Stimulated activated CD4-positive, alpha-beta T cell treated with anti-CD3 and anti-CD28 coated beads, TNF-alpha, amount 100 ng/mL, for 48 hours (primary cell): Measurements from ENCODE around the gene GPR157.
A peak's percentile ranks its signal among the peaks of the same experiment; 100 is the strongest.
"Not testable (repeated sequence)": the region's sequence is repeated elsewhere in the genome, so short reads cannot be mapped to it uniquely, and the experiment has no call there.

Experiments used
- DNase-seq, 3 donors: peaks; one replicate each; pipeline ENCODE4 v3.0.0-alpha.2; 2020; ENCODE audit warnings: low read depth in 3 of 3

GPR157 gene

GRCh38 chr1:9128520-9129265, at the start of gene GPR157:
Gene GPR157 (minus strand): TSS chr1:9129102. CDS start chr1:9129027, 75 bp downstream.
- DNase-seq, result peak; percentile 61 to 87 (median 67)

GRCh38 chr1:9174762-9175161, 45.9 kb upstream of the GPR157 start:
- DNase-seq, result no peak

- no peak for DNase-seq
Observed at GRCh38 chr1:9174243-9174642, 45.3 kb upstream of the GPR157 start.

GRCh38 chr1:9169601-9170137, 40.8 kb upstream of the GPR157 start:
- DNase-seq, result no peak

GRCh38 chr1:9167638-9168037, 38.7 kb upstream of the GPR157 start:
- DNase-seq, result no peak

- DNase-seq, result no peak
Observed at GRCh38 chr1:9166289-9167235, 37.7 kb upstream of the GPR157 start.

GRCh38 chr1:9165396-9165795, 36.5 kb upstream of the GPR157 start:
- DNase-seq, result no peak

- no peak for DNase-seq
Observed at GRCh38 chr1:9164919-9165318, 36.0 kb upstream of the GPR157 start.

GRCh38 chr1:9164532-9164900, 35.6 kb upstream of the GPR157 start:
- no peak for DNase-seq

- DNase-seq, result no peak
Observed at GRCh38 chr1:9161963-9162362, 33.1 kb upstream of the GPR157 start.

- DNase-seq, result no peak
Observed at GRCh38 chr1:9161342-9161741, 32.4 kb upstream of the GPR157 start.

GRCh38 chr1:9160079-9160717, 31.3 kb upstream of the GPR157 start:
- DNase-seq, result no peak

- no peak for DNase-seq
Observed at GRCh38 chr1:9155879-9156278, 27.0 kb upstream of the GPR157 start.

GRCh38 chr1:9155405-9155804, 26.5 kb upstream of the GPR157 start:
- DNase-seq, result not testable (repeated sequence)

GRCh38 chr1:9153152-9153551, 24.2 kb upstream of the GPR157 start:
- DNase-seq, result no peak

GRCh38 chr1:9152535-9152934, 23.6 kb upstream of the GPR157 start:
- no peak for DNase-seq

- no peak for DNase-seq
Observed at GRCh38 chr1:9151328-9151860, 22.5 kb upstream of the GPR157 start.

- DNase-seq, result no peak
Observed at GRCh38 chr1:9150582-9151327, 21.9 kb upstream of the GPR157 start.

GRCh38 chr1:9149837-9150581, 21.1 kb upstream of the GPR157 start:
- DNase-seq, result no peak

- no peak for DNase-seq
Observed at GRCh38 chr1:9149151-9149550, 20.2 kb upstream of the GPR157 start.
